HG02642 (cell line): Measurements from ENCODE around the gene ZCCHC2.

ENCODE experiments used
- ATAC-seq: cut with Tn5 transposase; IDR thresholded peaks from one replicate; pipeline ENCODE4 v1.9.1; 2021; ENCODE audit warnings: mild to moderate bottlenecking; ENCODE audit not compliant: unreplicated experiment, poor library complexity

Gene ZCCHC2

GRCh38 chr18:62522504-62523254 lies at the start of gene ZCCHC2:
Gene ZCCHC2, plus strand, starts transcription at chr18:62523025. Its CDS starts 400 bp downstream, at chr18:62523425.
- ATAC-seq: peak; percentile 76

DNA sequence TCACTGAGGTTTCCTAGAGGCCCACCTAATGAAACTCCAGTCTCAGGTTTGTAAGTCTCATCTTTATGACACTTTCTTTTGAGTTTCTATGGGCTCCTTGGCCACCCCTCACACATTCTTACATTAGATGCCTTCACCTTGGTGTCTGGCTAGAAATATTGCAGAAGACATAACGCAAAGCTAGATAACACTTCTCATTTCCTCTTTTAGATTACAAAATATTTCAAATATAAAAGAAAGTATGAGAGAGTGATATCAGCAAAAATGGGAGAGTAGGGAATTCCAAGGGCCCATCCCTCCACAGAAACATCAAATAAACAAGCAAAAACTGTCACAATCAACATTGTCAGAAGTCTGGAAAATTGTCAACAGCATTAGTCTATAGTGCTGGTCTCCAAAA lies 43.3 kb upstream of the ZCCHC2 start:
- ATAC-seq: no peak

- no peak for ATAC-seq
Observed at GRCh38 chr18:62480927-62481326, 41.9 kb upstream of the ZCCHC2 start.

DNA sequence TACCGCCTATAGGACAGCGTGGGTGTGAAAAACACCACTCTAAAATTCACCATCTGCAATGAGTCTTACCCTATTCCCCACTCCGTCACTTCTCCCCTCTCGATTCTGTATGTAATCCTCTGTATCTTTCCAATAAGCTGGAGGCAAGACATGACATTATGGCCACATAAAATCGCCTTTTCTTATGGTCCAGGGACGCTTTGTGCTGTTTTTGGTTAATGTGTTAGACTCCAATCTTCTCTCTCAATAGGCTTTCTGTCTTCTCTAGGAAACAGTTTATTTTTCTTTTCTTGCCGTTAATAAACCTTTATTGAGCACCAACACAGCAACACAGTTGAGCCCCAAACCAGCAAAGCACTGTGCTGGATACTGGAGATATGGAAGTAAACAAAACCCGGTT lies 37.9 kb upstream of the ZCCHC2 start:
- no peak for ATAC-seq

- no peak for ATAC-seq
Observed at GRCh38 chr18:62485684-62486083, 37.1 kb upstream of the ZCCHC2 start.

DNA sequence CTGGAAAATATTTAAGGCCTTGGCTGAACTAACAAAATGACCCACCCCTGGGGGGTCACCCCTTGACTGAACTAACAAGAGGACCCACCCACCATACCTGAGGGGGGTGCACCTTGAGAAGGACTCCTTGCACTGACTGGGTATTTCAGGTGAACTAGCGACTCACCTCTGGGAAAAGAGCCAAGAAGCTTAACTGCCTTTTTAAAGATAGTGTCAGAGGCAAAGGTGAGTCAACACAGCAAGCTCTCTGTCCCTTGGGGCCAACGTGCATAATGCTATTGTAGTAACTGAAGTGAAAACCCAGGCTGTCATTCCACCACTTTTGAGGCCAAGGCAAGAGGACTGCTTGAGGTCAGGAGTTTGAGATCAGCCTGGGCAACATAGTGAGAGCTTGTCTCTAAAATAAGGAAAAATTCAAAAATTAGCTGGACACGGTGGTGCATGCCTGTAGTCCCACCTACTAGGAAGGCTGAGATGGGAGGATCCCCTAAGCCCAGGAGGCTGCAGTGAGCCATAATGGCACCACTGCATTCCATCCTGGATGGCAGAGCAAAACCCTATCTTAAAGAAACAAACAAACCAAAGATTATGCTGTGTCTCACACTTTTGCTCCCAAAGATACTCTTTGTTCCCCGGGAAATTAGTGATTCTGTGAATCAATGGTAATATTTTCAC lies 36.4 kb upstream of the ZCCHC2 start:
- ATAC-seq: no peak

GRCh38 chr18:62487161-62487560 lies 35.7 kb upstream of the ZCCHC2 start:
- ATAC-seq: no peak

DNA sequence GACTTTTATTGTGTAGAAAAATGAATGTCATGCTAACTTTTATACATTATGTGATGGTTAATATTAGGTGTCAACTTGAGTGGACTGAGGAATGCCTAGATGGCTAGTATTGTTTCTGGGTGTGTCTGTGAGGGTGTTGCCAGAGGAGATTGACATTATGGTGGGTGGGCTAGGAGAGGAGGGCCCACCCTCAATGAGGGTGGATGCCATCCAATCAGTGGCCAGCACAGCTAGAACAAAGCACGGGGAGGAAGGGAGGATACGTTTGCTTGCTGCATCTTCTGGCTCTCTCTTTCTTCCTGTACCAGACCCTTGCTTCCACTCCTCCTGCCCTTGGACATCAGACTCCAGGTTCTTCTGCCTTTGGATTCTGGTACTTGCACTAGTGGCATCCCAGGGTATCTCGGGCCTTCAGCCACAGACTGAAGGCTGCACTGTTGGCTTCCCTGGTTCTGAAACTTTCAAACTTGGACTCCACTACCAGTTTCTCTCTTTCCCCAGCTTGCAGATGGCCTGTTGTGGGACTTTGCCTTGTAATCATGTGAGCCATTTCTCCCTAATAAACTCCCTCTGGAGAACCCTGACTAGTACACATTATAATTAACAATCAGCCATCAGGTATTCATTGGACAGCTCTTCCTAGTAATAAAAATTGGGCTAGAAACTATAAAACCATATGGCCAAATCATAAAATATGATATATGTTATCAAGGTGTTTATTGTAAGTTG lies 31.7 kb upstream of the ZCCHC2 start:
- no peak for ATAC-seq

GRCh38 chr18:62493033-62493862 lies 29.6 kb upstream of the ZCCHC2 start:
- ATAC-seq: no peak

DNA sequence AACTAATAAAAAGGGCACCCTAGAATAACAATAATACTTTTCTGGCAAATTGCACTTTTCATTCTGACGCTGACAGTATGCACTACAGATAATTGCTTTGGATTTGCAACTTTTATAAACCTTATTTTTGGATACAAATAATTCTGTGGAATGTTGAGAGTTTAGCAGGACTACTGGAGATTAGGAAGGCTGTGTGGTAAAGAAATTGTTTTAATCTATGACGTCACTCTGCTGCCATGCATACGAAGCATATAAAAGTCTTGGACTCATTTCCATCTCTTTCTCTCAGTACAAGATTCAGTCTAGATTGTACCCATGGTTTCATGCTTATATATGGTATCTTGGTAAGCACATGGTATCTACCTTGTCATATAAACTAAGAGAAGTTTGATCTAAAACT lies 28.1 kb upstream of the ZCCHC2 start:
- no peak for ATAC-seq

DNA sequence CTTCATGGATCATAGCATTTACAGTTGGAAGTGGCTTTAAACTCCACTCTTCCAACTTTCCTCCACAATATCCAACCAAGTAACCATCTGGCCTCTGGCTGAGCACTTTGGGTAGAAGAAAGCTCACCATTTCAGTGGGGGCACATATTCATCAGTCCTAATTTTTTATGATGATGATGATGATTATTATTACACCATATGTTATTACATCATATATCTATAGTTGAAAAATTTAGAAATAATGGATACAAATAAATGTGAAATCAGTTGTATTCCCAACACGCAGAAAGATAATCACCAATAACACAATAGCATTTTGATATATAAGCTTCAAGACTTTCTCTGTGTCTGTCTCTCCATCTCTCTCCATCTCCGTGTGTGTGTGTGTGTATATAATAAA lies 26.6 kb upstream of the ZCCHC2 start:
- ATAC-seq: no peak

GRCh38 chr18:62497190-62497772 lies 25.5 kb upstream of the ZCCHC2 start:
- ATAC-seq: no peak

- ATAC-seq: no peak
Observed at GRCh38 chr18:62498616-62499262, 24.1 kb upstream of the ZCCHC2 start.

- ATAC-seq: no peak
Observed at GRCh38 chr18:62499263-62499650, 23.6 kb upstream of the ZCCHC2 start.

GRCh38 chr18:62500174-62500573 lies 22.7 kb upstream of the ZCCHC2 start:
- no peak for ATAC-seq

DNA sequence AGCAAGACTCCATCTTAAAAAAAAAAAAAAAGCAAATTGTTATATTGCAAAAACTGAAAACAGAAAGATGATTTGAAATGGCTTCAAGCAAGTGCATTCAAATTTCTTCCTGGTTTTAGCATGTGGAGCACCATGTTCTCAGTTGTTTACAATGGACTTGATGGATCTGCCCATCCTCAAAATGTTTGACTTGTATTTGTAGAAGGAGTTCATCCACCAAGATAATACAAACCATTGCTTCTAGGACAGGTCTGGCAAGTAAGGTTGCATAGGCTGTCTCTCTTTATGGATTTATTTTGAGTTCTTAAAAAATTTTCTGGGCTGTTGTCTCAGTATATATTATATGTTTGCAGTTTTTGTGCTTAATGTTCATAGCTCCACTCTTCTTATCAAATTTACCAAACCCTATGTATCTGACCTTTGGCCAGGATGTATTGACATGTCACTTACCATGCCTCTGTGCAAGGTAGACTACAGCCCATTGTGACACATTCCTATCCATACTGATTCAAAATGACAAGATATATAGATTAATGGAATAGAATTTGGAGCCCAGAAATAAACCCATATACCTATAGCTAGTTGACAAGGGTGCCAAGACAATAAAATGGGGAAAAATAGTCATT lies 21.7 kb upstream of the ZCCHC2 start:
- ATAC-seq: no peak

DNA sequence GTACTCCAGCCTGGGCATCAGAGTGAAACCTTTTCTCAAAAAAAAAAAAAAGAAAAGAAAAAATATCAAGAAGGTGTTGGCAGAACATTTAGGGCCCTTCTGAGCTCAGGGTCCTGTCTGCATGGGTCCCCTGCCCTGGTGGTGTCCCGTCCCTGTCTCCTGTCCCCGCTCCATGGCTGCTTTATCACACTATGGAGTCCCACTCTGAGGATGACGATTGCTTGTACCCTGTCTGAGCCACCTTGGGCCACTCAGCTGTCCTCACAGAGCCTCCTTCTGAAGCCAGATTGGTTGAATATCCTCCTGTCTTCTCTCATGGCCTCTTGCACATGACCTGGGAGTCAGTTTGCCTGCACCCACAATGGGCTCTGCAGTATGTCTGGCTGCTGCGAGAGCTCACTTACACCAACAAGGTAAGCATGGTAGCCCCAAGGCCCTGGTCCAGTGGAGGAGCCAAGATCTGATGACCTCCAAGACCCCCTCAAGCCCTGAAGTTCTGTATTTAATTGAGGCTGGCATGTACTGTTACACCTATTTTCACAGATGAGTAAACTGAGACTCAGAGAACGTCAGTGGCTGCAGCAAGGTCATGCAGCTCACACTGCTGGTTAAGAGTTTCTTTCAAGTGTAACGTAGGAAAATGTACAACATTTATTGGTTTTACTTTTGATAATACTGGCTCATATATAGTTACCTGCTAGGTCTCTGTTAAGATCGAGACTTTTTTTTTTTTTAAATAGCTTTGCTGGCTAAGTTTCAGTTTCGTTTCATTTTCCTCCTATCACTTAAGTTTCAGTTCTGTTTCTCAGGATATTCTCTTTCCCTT lies 16.9 kb upstream of the ZCCHC2 start:
- ATAC-seq: peak; percentile 94

GRCh38 chr18:62506495-62507143 lies 16.2 kb upstream of the ZCCHC2 start:
- no peak for ATAC-seq
